ENCODE measurements around the gene LEMD1.
A peak's percentile ranks its signal among the peaks of the same experiment; 100 is the strongest.

LEMD1 gene

DNA sequence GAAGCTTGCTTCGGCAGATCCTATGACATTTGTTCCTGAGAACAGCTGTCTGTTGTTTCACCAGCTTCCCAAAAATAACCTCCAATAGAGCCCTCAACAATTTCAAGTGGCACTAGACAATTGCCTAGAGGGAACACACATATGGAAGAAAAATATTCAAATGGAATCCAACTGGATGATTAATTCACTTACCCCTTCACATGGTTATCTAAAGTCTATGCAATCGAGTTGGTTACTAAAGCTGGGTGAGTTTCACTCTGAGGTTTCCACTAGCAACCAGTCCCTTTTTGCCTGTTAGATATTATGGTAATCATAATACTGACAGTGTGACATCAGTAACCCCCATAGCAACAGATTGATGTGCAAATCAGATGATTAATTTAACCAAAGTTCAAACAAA, at the start of gene LEMD1:
TSS of gene LEMD1 (minus strand) at position 259 of the 400 bp plus-strand sequence. CDS start 1,520 bp downstream, outside the sequence.
- DNase-seq: no peak
- Mint-ChIP-seq H3K9me3 (no peaks in the 10 kb centered on the region), H3K27me3 (peaks cover 39% of the 10 kb centered on the region), H3K4me1 (no peaks in the 10 kb centered on the region), H3K4me3 (no peak within 1 kb of the TSS), H3K27ac (no peak within 1 kb of the TSS)
- no peak for ATAC-seq

- DNase-seq (no peak), ATAC-seq (no peak)
- Mint-ChIP-seq H3K4me3 (no peak overlapping the region), H3K4me1 (peaks cover 17% of the 10 kb centered on the region), H3K9me3 (peaks cover 7 to 8% of the 10 kb centered on the region in 2 donors), H3K27me3 (peaks cover 72% of the 10 kb centered on the region), H3K27ac (no peak overlapping the region)
Observed at GRCh38 chr1:205470131-205470530, 48.3 kb upstream of the LEMD1 start.

DNA sequence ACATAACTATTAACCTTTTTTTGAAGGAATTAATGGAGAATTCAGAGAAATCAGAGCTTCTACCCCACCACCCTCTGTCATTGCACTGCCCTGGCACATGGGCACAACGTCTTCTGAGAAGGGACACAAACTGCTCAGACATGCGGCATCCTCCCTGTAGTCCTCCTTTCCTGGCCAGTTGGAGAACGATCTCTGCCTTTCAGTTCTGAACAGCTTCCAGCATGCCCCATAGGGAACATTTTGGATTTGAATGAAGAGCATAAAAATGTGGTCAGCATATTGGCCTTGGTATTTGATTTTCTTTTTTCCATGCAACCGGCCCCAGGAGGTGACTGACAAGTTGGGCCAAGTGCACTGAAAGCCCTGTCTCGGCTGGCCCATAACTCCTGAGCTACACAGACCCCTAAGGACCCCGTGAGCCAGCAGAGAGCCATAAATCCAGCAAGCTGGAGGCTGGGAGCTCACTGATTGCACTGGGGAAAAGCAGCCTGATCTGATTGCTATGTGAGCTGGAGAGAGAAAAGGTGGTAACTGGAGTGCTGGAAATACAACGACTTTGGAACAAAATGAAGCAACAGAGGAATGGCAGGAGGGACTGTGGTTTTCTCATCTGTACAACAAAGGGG, 44.9 kb upstream of the LEMD1 start:
- H3K27ac Mint-ChIP-seq: peak overlapping the region; percentile 2 to 34
- no peaks in the 10 kb centered on the region for H3K9me3 Mint-ChIP-seq
- H3K4me3 Mint-ChIP-seq: no peak overlapping the region
- DNase-seq (no peak), ATAC-seq (no peak)
- H3K27me3 Mint-ChIP-seq: peaks cover 38% of the 10 kb centered on the region
- H3K4me1 Mint-ChIP-seq: no peaks in the 10 kb centered on the region

DNA sequence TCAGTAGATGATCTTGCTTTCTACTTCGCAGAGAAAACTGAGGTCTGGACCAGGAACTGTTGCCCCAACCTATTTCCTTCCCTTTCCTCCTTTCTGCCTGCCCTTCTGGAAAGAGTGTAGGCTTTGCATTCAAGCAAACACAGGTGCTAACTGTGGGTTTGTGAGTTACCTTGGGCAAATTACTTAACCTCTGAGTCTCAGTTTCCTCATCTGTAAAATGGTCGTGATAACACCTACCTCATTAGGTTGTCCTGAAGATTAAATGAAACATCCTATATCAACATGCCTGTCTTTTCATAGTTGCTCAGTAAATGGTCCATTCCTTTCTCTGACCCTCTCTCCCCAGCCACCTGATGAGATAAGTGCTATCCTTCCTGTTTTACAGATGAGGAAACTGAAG, 43.5 kb upstream of the LEMD1 start:
- Mint-ChIP-seq H3K4me3 (no peak overlapping the region), H3K27me3 (peaks cover 34% of the 10 kb centered on the region), H3K4me1 (no peaks in the 10 kb centered on the region), H3K9me3 (no peaks in the 10 kb centered on the region), H3K27ac (no peak overlapping the region)
- ATAC-seq (no peak), DNase-seq (no peak)

GRCh38 chr1:205458777-205459566, 37.1 kb upstream of the LEMD1 start:
- H3K4me3 Mint-ChIP-seq: no peak overlapping the region
- no peaks in the 10 kb centered on the region for H3K9me3 Mint-ChIP-seq
- no peak for DNase-seq

DNA sequence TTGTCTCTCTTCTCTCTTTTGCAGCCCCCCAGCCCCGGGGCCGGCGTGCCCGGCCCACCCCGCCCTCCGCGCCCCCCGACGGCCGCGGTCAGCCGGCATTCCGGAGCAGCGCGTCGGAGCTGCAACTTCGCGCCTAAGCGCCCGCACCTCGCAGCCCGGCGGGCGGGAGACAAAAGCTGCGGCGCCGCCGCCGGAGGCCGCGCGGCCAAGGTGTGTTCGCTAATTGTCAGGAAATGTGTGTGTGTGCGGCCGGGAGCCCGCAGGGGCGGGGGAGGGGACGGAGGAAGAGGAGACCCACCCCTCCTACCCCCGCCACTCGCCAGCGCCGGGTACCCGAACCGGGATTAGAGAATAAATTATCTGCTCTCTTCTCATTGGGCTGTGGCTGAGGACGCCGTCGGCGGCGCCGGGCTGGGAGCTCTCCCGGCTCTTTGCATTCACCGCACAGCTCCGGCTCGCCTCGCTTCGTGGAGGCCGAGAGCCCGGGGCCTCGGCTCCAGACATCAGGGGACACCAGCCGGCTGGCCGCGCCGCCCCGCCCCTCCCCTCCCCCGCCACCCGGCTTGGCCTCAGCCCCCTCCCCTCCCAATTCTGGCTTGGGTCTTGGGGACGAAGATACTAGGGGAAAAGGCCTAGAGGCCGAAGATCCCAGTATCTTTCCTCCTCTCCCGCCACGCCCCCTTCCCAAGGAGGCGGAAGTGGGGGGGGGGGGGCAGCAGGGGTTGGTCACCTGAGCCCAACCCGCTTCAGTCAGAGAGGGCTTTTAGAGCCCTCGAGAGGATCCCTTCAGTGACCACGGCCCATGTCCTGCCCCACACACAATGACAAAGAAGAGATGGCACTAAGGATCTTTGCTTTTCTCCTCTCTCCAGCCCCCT, 35.3 kb upstream of the LEMD1 start:
- DNase-seq: no peak
- H3K27ac Mint-ChIP-seq: no peak overlapping the region
- peaks cover 84% of the 10 kb centered on the region for H3K27me3 Mint-ChIP-seq
- peaks cover 14% of the 10 kb centered on the region for H3K4me1 Mint-ChIP-seq
- no peaks in the 10 kb centered on the region for H3K9me3 Mint-ChIP-seq
- peak overlapping the region; percentile 47 to 69 for H3K4me3 Mint-ChIP-seq
- peak; percentile 37 for ATAC-seq

More at GRCh38 chr1:205458777-205459566, 37.1 kb upstream of the LEMD1 start:
- H3K4me1 Mint-ChIP-seq: peaks cover 14% of the 10 kb centered on the region
- no peak overlapping the region for H3K27ac Mint-ChIP-seq
- peaks cover 65% of the 10 kb centered on the region for H3K27me3 Mint-ChIP-seq
- ATAC-seq: no peak

GRCh38 chr1:205456383-205456867, 34.6 kb upstream of the LEMD1 start:
- Mint-ChIP-seq H3K9me3 (no peaks in the 10 kb centered on the region), H3K4me1 (peaks cover 14% of the 10 kb centered on the region), H3K27ac (no peak overlapping the region), H3K27me3 (peaks cover 91% of the 10 kb centered on the region), H3K4me3 (peak overlapping the region; percentile 69)
- DNase-seq (no peak), ATAC-seq (peak; percentile 41)

GRCh38 chr1:205455581-205456382, 33.9 kb upstream of the LEMD1 start, which contains the start of gene BLACAT1:
TSS of gene BLACAT1 (minus strand) at chr1:205456045.
- Mint-ChIP-seq H3K9me3 (no peaks in the 10 kb centered on the region), H3K4me3 (peak within 1 kb of the TSS; percentile 69), H3K27me3 (peaks cover 97% of the 10 kb centered on the region), H3K27ac (peak within 1 kb of the TSS in 1 of 2 donors; percentile 70), H3K4me1 (peaks cover 14% of the 10 kb centered on the region)
- DNase-seq (no peak), ATAC-seq (no peak)

- ATAC-seq (no peak), DNase-seq (no peak)
- Mint-ChIP-seq H3K9me3 (no peaks in the 10 kb centered on the region), H3K27ac (no peak overlapping the region), H3K4me3 (no peak overlapping the region), H3K27me3 (peaks cover 94% of the 10 kb centered on the region), H3K4me1 (peaks cover 14% of the 10 kb centered on the region)
Observed at GRCh38 chr1:205454903-205455335, 33.1 kb upstream of the LEMD1 start.

DNA sequence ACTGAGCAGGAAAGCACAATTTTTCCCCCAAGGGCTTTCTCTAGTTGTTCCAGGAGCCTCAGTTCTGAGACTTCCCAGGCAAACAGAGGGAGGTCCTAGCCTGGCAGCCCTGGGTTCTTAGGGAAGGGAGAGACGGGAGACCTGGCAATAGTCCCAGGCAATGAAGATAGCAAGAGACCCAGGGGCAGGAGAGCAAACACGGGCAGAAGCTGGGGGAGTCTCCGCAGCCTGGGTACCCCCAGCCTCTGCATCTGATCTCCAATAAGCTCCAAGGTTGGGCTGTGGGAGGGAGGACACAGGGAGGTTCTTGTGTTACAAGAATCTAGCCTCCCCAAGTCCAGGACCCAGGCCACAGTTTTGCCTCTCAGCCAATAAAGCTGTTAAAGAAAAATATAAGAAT, 31.6 kb upstream of the LEMD1 start:
- ATAC-seq: no peak
- Mint-ChIP-seq H3K4me3 (no peak overlapping the region), H3K4me1 (peaks cover 23% of the 10 kb centered on the region), H3K9me3 (no peaks in the 10 kb centered on the region), H3K27ac (no peak overlapping the region), H3K27me3 (peaks cover 80% of the 10 kb centered on the region)
- DNase-seq: no peak

DNA sequence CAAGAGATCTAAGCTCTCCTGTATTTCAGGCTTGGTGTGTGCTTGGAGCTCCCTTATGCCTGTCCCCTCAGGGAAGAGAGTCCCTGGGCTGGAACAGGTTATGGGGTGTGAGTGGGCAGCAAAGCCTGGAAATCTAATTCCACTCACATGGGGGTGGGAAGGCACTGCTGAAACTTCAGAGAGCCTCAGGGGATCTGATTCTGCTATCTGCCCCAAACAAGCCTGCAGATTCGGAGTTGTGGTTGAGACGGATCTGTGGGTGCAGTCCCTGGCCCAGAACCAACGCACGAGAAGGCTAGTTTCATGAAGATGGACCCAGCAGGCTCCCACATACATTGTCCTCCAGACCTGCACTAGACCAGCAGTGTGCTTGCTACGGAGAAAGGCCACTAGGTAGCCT, 31.1 kb upstream of the LEMD1 start:
- H3K27ac Mint-ChIP-seq: no peak overlapping the region
- no peaks in the 10 kb centered on the region for H3K9me3 Mint-ChIP-seq
- no peak for DNase-seq
- peaks cover 23% of the 10 kb centered on the region for H3K4me1 Mint-ChIP-seq
- H3K27me3 Mint-ChIP-seq: peaks cover 75% of the 10 kb centered on the region
- ATAC-seq: no peak
- H3K4me3 Mint-ChIP-seq: no peak overlapping the region

DNA sequence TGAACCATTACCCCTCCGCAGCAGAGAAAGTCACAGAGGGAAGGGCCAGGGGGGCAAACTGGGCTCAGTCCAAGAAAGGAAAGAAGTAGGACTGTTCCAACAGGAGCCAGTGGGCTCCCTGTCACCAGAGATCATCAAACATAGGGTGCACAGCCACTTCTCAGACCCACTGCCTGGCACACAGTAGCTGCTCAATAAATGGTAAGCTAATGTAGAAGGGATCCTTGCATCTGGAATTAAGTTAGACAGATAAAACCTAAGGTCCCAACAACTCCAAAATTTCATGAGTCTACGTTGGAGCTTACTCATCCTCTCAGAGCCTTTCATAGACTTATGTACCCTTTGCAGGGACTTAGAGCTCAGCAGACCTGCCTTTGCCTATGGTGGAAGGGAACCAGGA, 30.5 kb upstream of the LEMD1 start:
- H3K27ac Mint-ChIP-seq: no peak overlapping the region
- peaks cover 23% of the 10 kb centered on the region for H3K4me1 Mint-ChIP-seq
- H3K4me3 Mint-ChIP-seq: no peak overlapping the region
- peaks cover 69% of the 10 kb centered on the region for H3K27me3 Mint-ChIP-seq
- no peaks in the 10 kb centered on the region for H3K9me3 Mint-ChIP-seq
- ATAC-seq (no peak), DNase-seq (no peak)

DNA sequence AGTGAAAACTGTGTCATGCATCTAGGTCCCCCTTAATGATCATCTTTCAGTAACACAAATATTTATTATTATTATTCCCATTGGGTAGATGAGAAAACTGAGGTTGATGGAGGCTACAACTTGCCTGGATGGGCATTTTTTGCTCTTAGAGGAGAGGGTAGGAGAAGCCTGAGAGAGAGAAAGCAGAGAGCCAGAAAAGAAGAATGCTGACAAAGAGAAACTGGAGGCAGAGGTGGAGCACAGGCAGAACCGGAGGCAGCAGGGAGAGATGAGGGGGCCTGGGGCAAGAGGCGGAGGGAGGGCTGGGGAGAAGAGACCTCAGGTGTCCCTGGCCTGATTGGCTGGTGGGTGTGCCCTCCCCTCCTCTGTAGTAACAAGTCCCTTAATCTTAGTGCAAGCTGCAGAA, 29.9 kb upstream of the LEMD1 start:
- no peak overlapping the region for H3K4me3 Mint-ChIP-seq
- peaks cover 22% of the 10 kb centered on the region for H3K4me1 Mint-ChIP-seq

GRCh38 chr1:205451202-205451601, 29.3 kb upstream of the LEMD1 start:
- Mint-ChIP-seq H3K27ac (no peak overlapping the region), H3K9me3 (no peaks in the 10 kb centered on the region), H3K4me1 (peaks cover 17% of the 10 kb centered on the region), H3K27me3 (peaks cover 57% of the 10 kb centered on the region), H3K4me3 (no peak overlapping the region)
- DNase-seq: no peak
- ATAC-seq: no peak

More for the DNA sequence above, 29.9 kb upstream of the LEMD1 start:
- Mint-ChIP-seq H3K27me3 (peaks cover 63% of the 10 kb centered on the region), H3K27ac (no peak overlapping the region), H3K9me3 (no peaks in the 10 kb centered on the region)
- ATAC-seq (no peak), DNase-seq (no peak)

- peaks cover 50% of the 10 kb centered on the region for H3K27me3 Mint-ChIP-seq
Observed at GRCh38 chr1:205450448-205450847, 28.6 kb upstream of the LEMD1 start.

More at GRCh38 chr1:205450448-205450847, 28.6 kb upstream of the LEMD1 start:
- DNase-seq (no peak), ATAC-seq (peak; percentile 2)
- no peaks in the 10 kb centered on the region for H3K9me3 Mint-ChIP-seq
- peaks cover 9% of the 10 kb centered on the region for H3K4me1 Mint-ChIP-seq
- no peak overlapping the region for H3K27ac Mint-ChIP-seq
- H3K4me3 Mint-ChIP-seq: no peak overlapping the region

All from stimulated activated naive CD8-positive, alpha-beta T cell treated with anti-CD3 and anti-CD28 coated beads, Interleukin-15, amount 100 ng/mL, for 72 hours (primary cell).